WTC11 (cell line): Measurements from ENCODE around the gene CLEC16A. TPM values are rescaled to one million over a fixed set of nuclear protein-coding genes. Genes with fewer than 3 reads are reported as not detected.

ENCODE experiments used
- ATAC-seq: fragments of 200-7000 bp; cut with Tn5 transposase; 2 replicates; pipeline ENCODE4 v1.10.0; 2021; ENCODE audit warnings: mild to moderate bottlenecking, moderate library complexity
- CTCF ChIA-PET: fragments of 300-600 bp; sonication (Branson Sonifier 250); formaldehyde crosslinking; loops from one replicate; lab custom pipeline; 2021; ENCODE audit warnings: antibody characterized with exemption; lab: Charles Lee
- POLR2A ChIA-PET: fragments of 350-600 bp; sonication (Branson Sonifier 250); formaldehyde crosslinking; loops from one replicate; lab custom pipeline; 2021; ENCODE audit warnings: antibody characterized with exemption; lab: Charles Lee
- DNase-seq: peaks from one replicate; pipeline ENCODE4 v3.0.0; 2021; ENCODE audit warnings: low spot score
- H3K27ac Mint-ChIP-seq: 2 replicates; pipeline ENCODE4 v1.8.0; 2021; ENCODE audit warnings: mixed read lengths
- H3K27me3 Mint-ChIP-seq: 2 replicates; pipeline ENCODE4 v1.8.0; 2021; ENCODE audit warnings: low read depth, mild to moderate bottlenecking, moderate library complexity, mixed read lengths
- H3K36me3 Mint-ChIP-seq: 2 replicates; pipeline ENCODE4 v1.8.0; 2021; ENCODE audit warnings: mixed read lengths
- H3K4me1 Mint-ChIP-seq: 2 replicates; pipeline ENCODE4 v1.8.0; 2022; ENCODE audit warnings: mixed read lengths
- H3K4me3 Mint-ChIP-seq: 2 replicates; pipeline ENCODE4 v1.8.0; 2021; ENCODE audit warnings: mild to moderate bottlenecking, moderate library complexity, mixed read lengths
- H3K9me3 Mint-ChIP-seq: 2 replicates; pipeline ENCODE4 v1.8.0; 2021; ENCODE audit warnings: mixed read lengths
- ARID4B ChIP-seq: sonication (generic); formaldehyde crosslinking; IDR thresholded peaks from 2 replicates; pipeline ENCODE4 v1.8.0; 2023; ENCODE audit warnings: missing genetic modification reagents, mild to moderate bottlenecking, borderline replicate concordance
- ATF2 ChIP-seq: sonication (generic); formaldehyde crosslinking; IDR thresholded peaks from 2 replicates; pipeline ENCODE4 v1.8.1; 2022; ENCODE audit warnings: low read depth, missing genetic modification reagents, borderline replicate concordance
- CBFB ChIP-seq: sonication (generic); formaldehyde crosslinking; IDR thresholded peaks from 2 replicates; pipeline ENCODE4 v1.8.1; 2022; ENCODE audit warnings: mild to moderate bottlenecking, low read depth, missing genetic modification reagents
- CREB1 ChIP-seq: sonication (generic); formaldehyde crosslinking; IDR thresholded peaks from 2 replicates; pipeline ENCODE4 v1.8.0; 2023; ENCODE audit warnings: mild to moderate bottlenecking, missing genetic modification reagents
- CREM ChIP-seq: sonication (generic); formaldehyde crosslinking; IDR thresholded peaks from 2 replicates; pipeline ENCODE4 v1.8.1; 2022; ENCODE audit warnings: mild to moderate bottlenecking, missing genetic modification reagents, moderate library complexity
- EMX1 ChIP-seq: fragments of 250-450 bp; sonication (Bioruptor Pico); IDR thresholded peaks from 2 replicates; pipeline ENCODE4 v1.8.0; 2021; ENCODE audit warnings: mild to moderate bottlenecking
- ERG ChIP-seq: fragments of 250-450 bp; sonication (Bioruptor Pico); IDR thresholded peaks from 2 replicates; pipeline ENCODE4 v1.8.0; 2021; ENCODE audit warnings: mild to moderate bottlenecking
- JAZF1 ChIP-seq: fragments of 250-450 bp; sonication (Bioruptor Pico); IDR thresholded peaks from 2 replicates; pipeline ENCODE4 v1.9.0; 2021; ENCODE audit warnings: moderate library complexity, mild to moderate bottlenecking, inconsistent platforms
- JUN ChIP-seq: sonication (generic); formaldehyde crosslinking; IDR thresholded peaks from 2 replicates; pipeline ENCODE4 v1.8.0; 2023; ENCODE audit warnings: mild to moderate bottlenecking, missing genetic modification reagents
- MXD4 ChIP-seq: fragments of 250-450 bp; sonication (Bioruptor Pico); IDR thresholded peaks from 2 replicates; pipeline ENCODE4 v1.8.0; 2021; ENCODE audit warnings: mild to moderate bottlenecking, moderate library complexity, borderline replicate concordance
- SMAD4 ChIP-seq: sonication (generic); formaldehyde crosslinking; IDR thresholded peaks from 2 replicates; pipeline ENCODE4 v1.8.0; 2022; ENCODE audit warnings: mild to moderate bottlenecking, missing genetic modification reagents
- TEAD1 ChIP-seq: sonication (generic); formaldehyde crosslinking; IDR thresholded peaks from 2 replicates; pipeline ENCODE4 v1.8.0; 2022; ENCODE audit warnings: mild to moderate bottlenecking, missing genetic modification reagents
- USF2 ChIP-seq: sonication (generic); formaldehyde crosslinking; IDR thresholded peaks from 2 replicates; pipeline ENCODE4 v1.8.1; 2023; ENCODE audit warnings: mild to moderate bottlenecking, missing genetic modification reagents, moderate library complexity
- ZNF121 ChIP-seq: sonication (generic); formaldehyde crosslinking; IDR thresholded peaks from 2 replicates; pipeline ENCODE4 v1.8.0; 2023; ENCODE audit warnings: missing genetic modification reagents
- ZNF138 ChIP-seq: sonication (generic); formaldehyde crosslinking; conservative IDR thresholded peaks from 2 replicates; pipeline ENCODE4 v1.8.1; 2022; ENCODE audit warnings: mild to moderate bottlenecking, moderate library complexity, missing genetic modification reagents
- ZNF423 ChIP-seq: fragments of 250-450 bp; sonication (Bioruptor Pico); IDR thresholded peaks from 2 replicates; pipeline ENCODE4 v2.1.2; 2022; ENCODE audit warnings: mild to moderate bottlenecking, moderate library complexity
- ZNF512 ChIP-seq: sonication (generic); formaldehyde crosslinking; IDR thresholded peaks from 2 replicates; pipeline ENCODE4 v1.8.1; 2022; ENCODE audit warnings: missing genetic modification reagents, borderline replicate concordance
- total RNA-seq: library from RNA; stranded (reverse); gene quantifications from 3 replicates; pipeline ENCODE4 v1.2.3, GENCODE V29; 2021

The CLEC16A gene
- total RNA-seq, 1 experiment from 2014 or later, result 14.4 TPM

- ATAC-seq (no peak), DNase-seq (no peak)
- no peaks in the 10 kb centered on the region for H3K4me1 Mint-ChIP-seq
- no peaks in the 10 kb centered on the region for H3K9me3 Mint-ChIP-seq
- TF ChIP-seq ZNF512 (no peak), MXD4 (CRISPR knock-in tag) (no peak), ZNF121 (CRISPR knock-in tag) (no peak)
- ChIA-PET CTCF (interaction anchor here (1.7 kb wide), 1 partner anchor 356 kb away, joined by 6 read pairs; no protein-coding TSS in a partner anchor), POLR2A (interaction anchor here (0.6 kb wide), 1 partner anchor 81 kb away, joined by 3 read pairs; no protein-coding TSS in a partner anchor)
- H3K27me3 Mint-ChIP-seq, result no peaks in the 10 kb centered on the region
- no peak overlapping the region for H3K4me3 Mint-ChIP-seq
- no peak overlapping the region for H3K27ac Mint-ChIP-seq
- peaks cover 4% of the 10 kb centered on the region; the same call in 1 of the 2 replicates for H3K36me3 Mint-ChIP-seq
Observed at GRCh38 chr16:11015607-11016006, 71.2 kb downstream of the CLEC16A start.

GRCh38 chr16:11016524-11016988 is 72.2 kb downstream of the CLEC16A start:
- CTCF ChIA-PET, result no interaction called here
- no peak for TF ChIP-seq SMAD4 (CRISPR knock-in tag)
- TF ChIP-seq USF2 (CRISPR knock-in tag), result no peak
- no peak for TF ChIP-seq CREB1 (CRISPR knock-in tag)
- no peak for TF ChIP-seq ZNF138 (CRISPR knock-in tag)
- no peak for TF ChIP-seq CBFB
- TF ChIP-seq EMX1, result no peak
- no peak for TF ChIP-seq JAZF1 (CRISPR knock-in tag)
- TF ChIP-seq ZNF423 (CRISPR knock-in tag), result no peak
- no peak for TF ChIP-seq TEAD1 (CRISPR knock-in tag)
- no peak for TF ChIP-seq ATF2 (CRISPR knock-in tag)
- no peak for TF ChIP-seq CREM (CRISPR knock-in tag)
- no peak for TF ChIP-seq ARID4B (CRISPR knock-in tag)
- TF ChIP-seq JUN (CRISPR knock-in tag), result no peak
- no peak for TF ChIP-seq ERG (CRISPR knock-in tag)
- TF ChIP-seq, all 79 proteins: peak for 0
- H3K9me3 Mint-ChIP-seq, result no peaks in the 10 kb centered on the region
- DNase-seq, result no peak
- H3K4me3 Mint-ChIP-seq, result no peak overlapping the region
- peaks cover 4% of the 10 kb centered on the region; the same call in 1 of the 2 replicates for H3K36me3 Mint-ChIP-seq
- no peaks in the 10 kb centered on the region for H3K4me1 Mint-ChIP-seq
- POLR2A ChIA-PET, result no interaction called here
- ATAC-seq, result no peak
- H3K27ac Mint-ChIP-seq, result no peak overlapping the region
- no peaks in the 10 kb centered on the region for H3K27me3 Mint-ChIP-seq
